NCI-H226 (cell line): ENCODE data around the gene PDZRN3.

Experiments used
- DNase-seq: peaks from one replicate; pipeline ENCODE4 v3.0.0-alpha.2; 2015

Gene PDZRN3

GRCh38 chr3:73409138-73409763, 215.5 kb downstream of the PDZRN3 start:
- no peak for DNase-seq

GRCh38 chr3:73408634-73409033, 216.1 kb downstream of the PDZRN3 start:
- no peak for DNase-seq

- DNase-seq, result no peak
Measured at GRCh38 chr3:73407577-73407976, 217.2 kb downstream of the PDZRN3 start.

- DNase-seq, result no peak
Measured at GRCh38 chr3:73405853-73406252, 218.9 kb downstream of the PDZRN3 start.

GRCh38 chr3:73405000-73405399, 219.7 kb downstream of the PDZRN3 start:
- no peak for DNase-seq

- DNase-seq, result no peak
Measured at GRCh38 chr3:73404435-73404834, 220.3 kb downstream of the PDZRN3 start.

GRCh38 chr3:73403444-73403843, 221.3 kb downstream of the PDZRN3 start:
- DNase-seq, result no peak

- DNase-seq, result no peak
Measured at GRCh38 chr3:73401616-73402279, 223.0 kb downstream of the PDZRN3 start.

GRCh38 chr3:73401059-73401458, 223.7 kb downstream of the PDZRN3 start:
- DNase-seq, result no peak

- DNase-seq, result no peak
Measured at GRCh38 chr3:73399666-73400253, 225.0 kb downstream of the PDZRN3 start.

GRCh38 chr3:73399106-73399505, 225.6 kb downstream of the PDZRN3 start:
- DNase-seq, result no peak

GRCh38 chr3:73398084-73398483, 226.7 kb downstream of the PDZRN3 start:
- DNase-seq, result no peak

GRCh38 chr3:73394240-73394639, 230.5 kb downstream of the PDZRN3 start:
- DNase-seq, result no peak

GRCh38 chr3:73393005-73393404, 231.7 kb downstream of the PDZRN3 start:
- no peak for DNase-seq

- DNase-seq, result no peak
Measured at GRCh38 chr3:73391984-73392383, 232.8 kb downstream of the PDZRN3 start.

GRCh38 chr3:73389928-73390327, 234.8 kb downstream of the PDZRN3 start:
- no peak for DNase-seq

- DNase-seq, result no peak
Measured at GRCh38 chr3:73389117-73389813, 235.5 kb downstream of the PDZRN3 start.

GRCh38 chr3:73385568-73385967, 239.2 kb downstream of the PDZRN3 start:
- DNase-seq, result no peak

GRCh38 chr3:73384091-73384906, 240.4 kb downstream of the PDZRN3 start:
- DNase-seq, result no peak

- no peak for DNase-seq
Measured at GRCh38 chr3:73383470-73384049, 241.2 kb downstream of the PDZRN3 start.

- DNase-seq, result no peak
Measured at GRCh38 chr3:73381551-73381950, 243.2 kb downstream of the PDZRN3 start.

GRCh38 chr3:73380735-73381532, 243.8 kb downstream of the PDZRN3 start:
- DNase-seq, result no peak
